BJ (cell line): ENCODE measurements around the gene SERGEF. TPM values are rescaled to one million over a fixed set of nuclear protein-coding genes. Genes with fewer than 3 reads are reported as not detected.

ENCODE experiments used
- CTCF ChIA-PET: fragments of 350-600 bp; formaldehyde crosslinking; extraction: SDS; loops from one replicate; lab custom pipeline; 2021; ENCODE audit warnings: antibody characterized with exemption, inconsistent platforms; lab: Yijun Ruan, JAX
- POLR2A ChIA-PET: fragments of 300-600 bp; sonication (Branson Sonifier 250); formaldehyde crosslinking; extraction: SDS; loops from one replicate; lab custom pipeline; 2021; ENCODE audit warnings: antibody characterized with exemption; lab: Charles Lee
- DNase-seq: peaks from one replicate; pipeline ENCODE4 v3.0.0-alpha.2; 2011; ENCODE audit warnings: low read depth
- H3K27me3 ChIP-seq: 2 replicates; pipeline ENCODE4 v1.6.0; 2011; ENCODE audit warnings: low read length; ENCODE audit not compliant: control insufficient read depth, insufficient read depth
- H3K36me3 ChIP-seq: 2 replicates; pipeline ENCODE4 v1.5.1; 2011; ENCODE audit warnings: low read length; ENCODE audit not compliant: control insufficient read depth, insufficient read depth
- H3K4me3 ChIP-seq: 2 replicates; pipeline ENCODE4 v1.5.1; 2011; ENCODE audit warnings: low read depth, mild to moderate bottlenecking, control low read depth, low read length
- polyA plus RNA-seq: library from polyadenylated mRNA; depleted of rRNA; stranded (reverse); fragments of >200 nt; gene quantifications from 2 replicates; pipeline ENCODE4 v1.2.3, GENCODE V29; 2011; rRNA removed
- TF ChIP-seq, protein P1 (sequence below): IDR thresholded peaks from 2 replicates; pipeline ENCODE4 v1.5.1; 2011; ENCODE audit warnings: low read depth, mild to moderate bottlenecking, control low read depth, inconsistent platforms, low read length, moderate library complexity; ENCODE audit not compliant: insufficient read depth

The SERGEF gene
- polyA plus RNA-seq, 1 experiment: 17.4 TPM

DNA sequence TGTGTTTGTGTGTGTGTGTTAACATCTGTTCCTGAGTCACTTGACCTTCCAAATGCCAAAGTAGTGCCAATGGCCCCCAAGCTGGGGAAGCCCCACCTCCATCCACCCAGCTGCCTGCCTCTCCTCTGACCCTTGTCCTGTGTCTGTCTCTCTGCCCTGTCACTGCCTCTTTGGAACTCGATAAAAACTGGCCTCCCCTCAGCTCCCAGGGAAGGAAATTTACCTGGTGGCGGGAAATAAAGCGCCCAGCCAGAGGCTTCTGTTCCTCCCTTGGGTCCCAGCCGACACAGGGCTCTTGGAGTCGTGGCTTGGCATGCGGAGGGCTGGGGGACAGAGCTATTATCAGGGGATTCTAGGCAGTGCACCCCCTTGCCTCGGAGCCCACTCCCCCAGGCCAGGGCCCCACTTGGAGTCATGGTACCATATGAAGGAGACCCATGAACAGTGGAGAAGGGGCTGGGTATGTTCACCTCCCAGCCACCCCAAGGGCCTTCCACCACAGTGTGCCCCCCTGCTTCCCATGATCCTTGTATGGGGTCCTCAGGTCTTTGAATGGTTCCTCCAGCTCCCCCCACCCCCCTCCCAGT is 272.1 kb downstream of the SERGEF start:
- CTCF ChIA-PET: interaction anchor here (1.2 to 21.3 kb wide), 3 partner anchors 10 to 239 kb away, joined by 4 to 533 read pairs (median 16); no protein-coding TSS in a partner anchor
- Histone ChIP-seq H3K36me3 (no peaks in the 10 kb centered on the region), H3K27me3 (peaks cover 20% of the 10 kb centered on the region), H3K4me3 (no peak overlapping the region)
- no peak for DNase-seq
- POLR2A ChIA-PET: no interaction called here
- TF ChIP-seq, protein P1, sequence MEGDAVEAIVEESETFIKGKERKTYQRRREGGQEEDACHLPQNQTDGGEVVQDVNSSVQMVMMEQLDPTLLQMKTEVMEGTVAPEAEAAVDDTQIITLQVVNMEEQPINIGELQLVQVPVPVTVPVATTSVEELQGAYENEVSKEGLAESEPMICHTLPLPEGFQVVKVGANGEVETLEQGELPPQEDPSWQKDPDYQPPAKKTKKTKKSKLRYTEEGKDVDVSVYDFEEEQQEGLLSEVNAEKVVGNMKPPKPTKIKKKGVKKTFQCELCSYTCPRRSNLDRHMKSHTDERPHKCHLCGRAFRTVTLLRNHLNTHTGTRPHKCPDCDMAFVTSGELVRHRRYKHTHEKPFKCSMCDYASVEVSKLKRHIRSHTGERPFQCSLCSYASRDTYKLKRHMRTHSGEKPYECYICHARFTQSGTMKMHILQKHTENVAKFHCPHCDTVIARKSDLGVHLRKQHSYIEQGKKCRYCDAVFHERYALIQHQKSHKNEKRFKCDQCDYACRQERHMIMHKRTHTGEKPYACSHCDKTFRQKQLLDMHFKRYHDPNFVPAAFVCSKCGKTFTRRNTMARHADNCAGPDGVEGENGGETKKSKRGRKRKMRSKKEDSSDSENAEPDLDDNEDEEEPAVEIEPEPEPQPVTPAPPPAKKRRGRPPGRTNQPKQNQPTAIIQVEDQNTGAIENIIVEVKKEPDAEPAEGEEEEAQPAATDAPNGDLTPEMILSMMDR: no peak

DNA sequence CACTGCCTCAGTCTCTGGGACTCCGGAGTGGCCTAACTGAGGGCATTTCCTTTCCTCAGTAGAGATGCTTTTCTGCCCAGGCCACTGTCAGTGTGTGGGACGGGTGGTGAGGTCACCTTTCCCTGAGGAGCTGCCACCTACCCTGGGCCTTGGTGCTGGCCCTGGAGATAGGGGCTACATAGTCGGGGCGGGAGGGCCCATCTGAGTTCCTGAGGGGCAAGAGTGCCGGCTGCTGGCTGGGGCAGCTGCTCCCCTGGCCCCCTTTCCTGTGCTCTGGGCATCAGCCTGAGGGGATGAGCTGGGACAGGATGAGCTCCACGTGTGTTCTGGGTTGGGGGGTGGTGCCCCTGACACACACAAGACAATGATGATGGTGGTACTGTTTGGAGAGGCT is 272.9 kb downstream of the SERGEF start:
- DNase-seq: no peak
- Histone ChIP-seq H3K4me3 (no peak overlapping the region), H3K27me3 (peaks cover 20% of the 10 kb centered on the region), H3K36me3 (no peaks in the 10 kb centered on the region)
- ChIA-PET CTCF (interaction anchor here (3.3 to 21.3 kb wide), 2 partner anchors 9 to 240 kb away, joined by 16 to 533 read pairs; no protein-coding TSS in a partner anchor), POLR2A (interaction anchor here (0.7 kb wide), 1 partner anchor 1075 kb away, joined by 4 read pairs; no protein-coding TSS in a partner anchor)
- TF ChIP-seq, protein P1: no peak

DNA sequence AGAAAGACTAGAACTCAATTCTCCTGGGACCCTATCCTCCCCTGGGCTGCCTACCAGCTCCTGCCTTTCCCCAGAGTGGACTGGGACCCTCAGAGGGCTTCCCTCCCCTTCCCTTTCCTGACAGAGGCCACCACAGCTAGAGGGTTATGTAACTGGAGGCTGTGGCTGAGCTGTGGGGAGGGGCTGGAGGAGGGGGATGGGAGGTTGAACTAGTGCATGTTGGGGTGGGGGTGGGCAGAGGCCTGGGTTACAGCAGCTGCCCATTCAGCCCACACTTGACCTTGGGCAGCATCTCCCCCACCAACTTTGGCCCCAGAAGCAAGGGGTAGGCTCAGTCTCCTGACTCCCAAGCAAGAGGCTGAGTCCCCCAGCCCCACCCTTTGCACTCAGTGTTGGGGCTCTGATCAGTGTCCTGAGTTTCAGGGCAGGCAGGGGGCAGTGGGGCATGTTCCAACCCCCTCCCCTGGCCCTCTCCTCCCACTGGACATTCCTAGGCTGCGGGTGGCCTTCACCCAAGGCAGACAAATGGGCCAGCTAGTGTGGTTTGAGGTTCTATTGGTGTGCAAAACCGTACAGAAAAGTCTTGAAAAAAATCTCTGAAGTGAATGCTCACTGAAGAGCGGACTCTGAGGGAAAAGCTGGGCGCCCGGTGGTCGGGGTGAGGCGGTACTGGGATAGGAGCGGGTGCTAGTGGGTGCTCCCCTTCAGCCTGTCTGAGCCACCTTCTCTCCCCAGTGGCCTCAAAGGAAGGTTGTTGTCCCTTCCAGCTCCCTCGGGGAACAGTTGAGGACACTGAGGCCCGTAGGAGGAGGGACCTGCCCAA is 274.5 kb downstream of the SERGEF start:
- TF ChIP-seq, protein P1: no peak
- Histone ChIP-seq H3K27me3 (peaks cover 26% of the 10 kb centered on the region), H3K4me3 (no peak overlapping the region), H3K36me3 (no peaks in the 10 kb centered on the region)
- CTCF ChIA-PET: interaction anchor here (21.3 kb wide), 1 partner anchor 241 kb away, joined by 533 read pairs; no protein-coding TSS in a partner anchor
- POLR2A ChIA-PET: no interaction called here
- DNase-seq: no peak

Other genes starting within 250 kb of the SERGEF start
- gene TPH1, start 33.2 kb upstream of the SERGEF start, polyA plus RNA-seq: 0.04 and 0.06 TPM in 2 replicates
- gene SAAL1, start 93.0 kb upstream of the SERGEF start, polyA plus RNA-seq: 8.9 and 13.3 TPM in 2 replicates
- gene MRGPRX3, start 119.5 kb upstream of the SERGEF start, polyA plus RNA-seq: not detected in 2 replicates
- not detected in 2 replicates for gene MRGPRX4, start 159.8 kb upstream of the SERGEF start, polyA plus RNA-seq
- gene SAA4, start 223.8 kb upstream of the SERGEF start, polyA plus RNA-seq: not detected in 2 replicates
- gene SAA2, start 235.6 kb upstream of the SERGEF start, polyA plus RNA-seq: 0.54 and 0.55 TPM in 2 replicates